ENCODE measurements around the gene POU2F1. TPM values are rescaled to one million over a fixed set of nuclear protein-coding genes. Genes with fewer than 3 reads are reported as not detected.

POU2F1 gene
- total and polyA plus RNA-seq, 2 donors (not counting 1 experiment from before 2014, with no cell fraction given) = 5.2 to 48.8 TPM

GRCh38 chr1:167175901-167176300, 44.8 kb upstream of the POU2F1 start:
- Histone ChIP-seq H2AFZ (ENCODE audit: insufficient read depth, low read depth, low read length, poor library complexity, severe bottlenecking) (no peak overlapping the region), H3K9ac (ENCODE audit: low read length) (no peak overlapping the region)
- CTCF ChIA-PET = interaction anchor here (0.8 kb wide), 1 partner anchor 44 kb away, joined by 3 read pairs; no protein-coding TSS in a partner anchor

GRCh38 chr1:167178831-167179230, 41.9 kb upstream of the POU2F1 start:
- ATAC-seq (ENCODE audit: low read depth) = no peak
- no peaks in the 10 kb centered on the region for H3K4me1 Mint-ChIP-seq
- ChIA-PET POLR2A (no interaction called here), CTCF (no interaction called here)
- H3K9me3 Mint-ChIP-seq (ENCODE audit: insufficient read depth) = peaks cover 2% of the 10 kb centered on the region
- H3K4me3 Mint-ChIP-seq = no peak overlapping the region
- H3K27me3 Mint-ChIP-seq = peaks cover 3% of the 10 kb centered on the region
- intact Hi-C loops (cut with micrococcal nuclease) = no loop called here
- Histone ChIP-seq H3K27me3 (replicated peaks in 1 of 4; ENCODE audit: control extremely low read depth in 1 of 4, control insufficient read depth in 3 of 4, insufficient read depth in 4 of 4, low read length in 3 of 4) (peaks cover 0 to 6% (median 0%) of the 10 kb centered on the region in 4 experiments), H2AFZ (ENCODE audit: insufficient read depth, low read depth, low read length, poor library complexity, severe bottlenecking) (no peak overlapping the region), H3K36me3 (replicated peaks in 1 of 2; ENCODE audit: control extremely low read depth in 1 of 2, control insufficient read depth in 1 of 2, extremely low read depth in 1 of 2, insufficient read depth in 2 of 2, low read length in 1 of 2) (no peaks in the 10 kb centered on the region), H3K27ac (ENCODE audit: low read length in 2 of 2) (no peak overlapping the region), H3K4me2 (replicated peaks; ENCODE audit: low read depth, low read length, poor library complexity, severe bottlenecking) (no peak overlapping the region), H3K79me2 (ENCODE audit: control insufficient read depth, insufficient read depth, low read length) (no peaks in the 10 kb centered on the region), H3K9me3 (ENCODE audit: control extremely low read depth in 1 of 3, control insufficient read depth in 2 of 3, insufficient read depth in 1 of 3, low read length in 2 of 3) (peaks cover 0 to 6% (median 0%) of the 10 kb centered on the region in 3 donors), H3K4me3 (ENCODE audit: control extremely low read depth in 1 of 5, extremely low read depth in 1 of 5, insufficient read depth in 1 of 5, low read depth in 2 of 5, low read length in 4 of 5) (no peak overlapping the region), H3K9ac (ENCODE audit: low read length) (no peak overlapping the region), H4K20me1 (ENCODE audit: control insufficient read depth, insufficient read depth, low read length, poor library complexity, severe bottlenecking) (no peaks in the 10 kb centered on the region), H3K4me1 (ENCODE audit: control insufficient read depth in 2 of 2, insufficient read depth in 2 of 2, low read length in 2 of 2) (no peaks in the 10 kb centered on the region)
- no peak overlapping the region for H3K27ac Mint-ChIP-seq
- TF ChIP-seq CTCF (IDR thresholded peaks at IDR 0.05) (no peak), EZH2 (IDR thresholded peaks at IDR 0.05; ENCODE audit: borderline replicate concordance, insufficient read depth, low read depth, low read length, poor library complexity, severe bottlenecking) (no peak)
- DNase-seq = no peak
- WGBS (ENCODE audit: insufficient coverage) = no CpG with 5 or more reads among the region's 1 CpG

More at GRCh38 chr1:167175901-167176300, 44.8 kb upstream of the POU2F1 start:
- Histone ChIP-seq H3K27me3 (replicated peaks in 1 of 4; ENCODE audit: control extremely low read depth in 1 of 4, control insufficient read depth in 3 of 4, insufficient read depth in 4 of 4, low read length in 3 of 4) (peaks cover 0 to 10% (median 1%) of the 10 kb centered on the region in 4 experiments), H3K27ac (ENCODE audit: low read length in 2 of 2) (no peak overlapping the region), H3K79me2 (ENCODE audit: control insufficient read depth, insufficient read depth, low read length) (no peaks in the 10 kb centered on the region), H4K20me1 (ENCODE audit: control insufficient read depth, insufficient read depth, low read length, poor library complexity, severe bottlenecking) (no peaks in the 10 kb centered on the region), H3K9me3 (ENCODE audit: control extremely low read depth in 1 of 3, control insufficient read depth in 2 of 3, insufficient read depth in 1 of 3, low read length in 2 of 3) (peaks cover 0 to 6% (median 0%) of the 10 kb centered on the region in 3 donors), H3K4me2 (replicated peaks; ENCODE audit: low read depth, low read length, poor library complexity, severe bottlenecking) (no peak overlapping the region), H3K4me3 (ENCODE audit: control extremely low read depth in 1 of 5, extremely low read depth in 1 of 5, insufficient read depth in 1 of 5, low read depth in 2 of 5, low read length in 4 of 5) (no peak overlapping the region), H3K36me3 (replicated peaks in 1 of 2; ENCODE audit: control extremely low read depth in 1 of 2, control insufficient read depth in 1 of 2, extremely low read depth in 1 of 2, insufficient read depth in 2 of 2, low read length in 1 of 2) (no peaks in the 10 kb centered on the region), H3K4me1 (ENCODE audit: control insufficient read depth in 2 of 2, insufficient read depth in 2 of 2, low read length in 2 of 2) (no peaks in the 10 kb centered on the region)
- intact Hi-C loops (cut with micrococcal nuclease) = no loop called here
- Mint-ChIP-seq H3K9me3 (ENCODE audit: insufficient read depth) (peaks cover 2% of the 10 kb centered on the region), H3K27ac (no peak overlapping the region), H3K4me1 (no peaks in the 10 kb centered on the region), H3K4me3 (no peak overlapping the region), H3K27me3 (peaks cover 5% of the 10 kb centered on the region)
- ATAC-seq (ENCODE audit: low read depth) = no peak
- DNase-seq = no peak
- POLR2A ChIA-PET = no interaction called here
- TF ChIP-seq EZH2 (IDR thresholded peaks at IDR 0.05; ENCODE audit: borderline replicate concordance, insufficient read depth, low read depth, low read length, poor library complexity, severe bottlenecking) (no peak), CTCF (IDR thresholded peaks at IDR 0.05) (no peak)
